Chondrocyte (in vitro differentiated cells): ENCODE data around the gene EGFR. TPM values are rescaled to one million over a fixed set of nuclear protein-coding genes. Genes with fewer than 3 reads are reported as not detected.
A peak's percentile ranks its signal among the peaks of the same experiment; 100 is the strongest.

ENCODE experiments used
- DNase-seq: peaks from one replicate; pipeline ENCODE4 v3.0.0; 2021; ENCODE audit warnings: mixed read lengths, low spot score
- H3K27ac Mint-ChIP-seq: one replicate; pipeline ENCODE4 v1.8.0; 2021; ENCODE audit warnings: mild to moderate bottlenecking, moderate library complexity, mixed read lengths; ENCODE audit not compliant: unreplicated experiment
- H3K27me3 Mint-ChIP-seq: 2 replicates; pipeline ENCODE4 v1.8.0; 2021; ENCODE audit warnings: low read depth, mixed read lengths
- H3K36me3 Mint-ChIP-seq: 2 replicates; pipeline ENCODE4 v1.8.0; 2021; ENCODE audit warnings: low read depth, mixed read lengths
- H3K4me1 Mint-ChIP-seq: 2 replicates; pipeline ENCODE4 v1.8.0; 2021; ENCODE audit warnings: low read depth, mild to moderate bottlenecking, mixed read lengths
- H3K4me3 Mint-ChIP-seq: one replicate; pipeline ENCODE4 v1.8.0; 2021; ENCODE audit warnings: mild to moderate bottlenecking, moderate library complexity, mixed read lengths; ENCODE audit not compliant: unreplicated experiment
- H3K9me3 Mint-ChIP-seq: 2 replicates; pipeline ENCODE4 v1.8.0; 2021; ENCODE audit warnings: low read depth, mixed read lengths
- CTCF ChIP-seq: fragments of 200-600 bp; sonication (generic); IDR thresholded peaks from 2 replicates; pipeline ENCODE4 v1.5.0; 2021; ENCODE audit warnings: antibody characterized with exemption, mild to moderate bottlenecking, moderate library complexity
- total RNA-seq: library from RNA; stranded (reverse); gene quantifications from 3 replicates; pipeline ENCODE4 v1.2.1, GENCODE V29; 2021

EGFR gene
- total RNA-seq, 1 donor from 2014 or later, result 25.5 TPM

- no peak overlapping the region for H3K27ac Mint-ChIP-seq
- no peak for DNase-seq
- no peaks in the 10 kb centered on the region for H3K36me3 Mint-ChIP-seq
- no peaks in the 10 kb centered on the region for H3K27me3 Mint-ChIP-seq
- no peak overlapping the region for H3K4me3 Mint-ChIP-seq
- H3K9me3 Mint-ChIP-seq, result no peaks in the 10 kb centered on the region
- TF ChIP-seq CTCF, result no peak
- H3K4me1 Mint-ChIP-seq, result peaks cover 67% of the 10 kb centered on the region
These were observed 40.2 kb downstream of the EGFR start for GRCh38 chr7:55059021-55059420.

GRCh38 chr7:55060085-55060484 lies 41.3 kb downstream of the EGFR start:
- Mint-ChIP-seq H3K4me3 (no peak overlapping the region), H3K36me3 (no peaks in the 10 kb centered on the region), H3K9me3 (no peaks in the 10 kb centered on the region), H3K27me3 (no peaks in the 10 kb centered on the region), H3K27ac (peak overlapping the region; percentile 6), H3K4me1 (peaks cover 75% of the 10 kb centered on the region)
- DNase-seq, result no peak
- TF ChIP-seq CTCF, result no peak

GRCh38 chr7:55060636-55061022 lies 41.8 kb downstream of the EGFR start:
- no peak for TF ChIP-seq CTCF
- H3K27me3 Mint-ChIP-seq, result no peaks in the 10 kb centered on the region
- H3K4me1 Mint-ChIP-seq, result peaks cover 77% of the 10 kb centered on the region
- no peak overlapping the region for H3K4me3 Mint-ChIP-seq
- H3K36me3 Mint-ChIP-seq, result no peaks in the 10 kb centered on the region
- H3K9me3 Mint-ChIP-seq, result no peaks in the 10 kb centered on the region
- DNase-seq, result no peak
- H3K27ac Mint-ChIP-seq, result no peak overlapping the region

- no peaks in the 10 kb centered on the region for H3K27me3 Mint-ChIP-seq
- DNase-seq, result no peak
- peaks cover 77% of the 10 kb centered on the region for H3K4me1 Mint-ChIP-seq
- no peak overlapping the region for H3K27ac Mint-ChIP-seq
- H3K9me3 Mint-ChIP-seq, result no peaks in the 10 kb centered on the region
- no peak for TF ChIP-seq CTCF
- no peak overlapping the region for H3K4me3 Mint-ChIP-seq
- H3K36me3 Mint-ChIP-seq, result no peaks in the 10 kb centered on the region
These were observed 43.1 kb downstream of the EGFR start for GRCh38 chr7:55061726-55062499.

GRCh38 chr7:55063061-55063460 lies 44.2 kb downstream of the EGFR start:
- no peak overlapping the region for H3K4me3 Mint-ChIP-seq

More at GRCh38 chr7:55063061-55063460, 44.2 kb downstream of the EGFR start:
- no peak for DNase-seq
- no peaks in the 10 kb centered on the region for H3K27me3 Mint-ChIP-seq
- TF ChIP-seq CTCF, result no peak
- H3K27ac Mint-ChIP-seq, result no peak overlapping the region
- no peaks in the 10 kb centered on the region for H3K9me3 Mint-ChIP-seq
- no peaks in the 10 kb centered on the region for H3K36me3 Mint-ChIP-seq
- peaks cover 74% of the 10 kb centered on the region for H3K4me1 Mint-ChIP-seq
